Parathyroid adenoma (tissue), 2 donors: Measurements from ENCODE around the gene AJAP1.

ENCODE experiments used
- H2AFZ ChIP-seq: fragments of 300-600 bp; sonication (generic); one replicate; pipeline ENCODE4 v1.7.0; 2017; ENCODE audit warnings: antibody characterized with exemption, mild to moderate bottlenecking
- H3K27ac ChIP-seq: fragments of 300-600 bp; sonication (generic); one replicate; pipeline ENCODE4 v1.7.0; 2017
- H3K27me3 ChIP-seq: fragments of 300-600 bp; sonication (generic); one replicate; pipeline ENCODE4 v1.7.0; 2017; ENCODE audit warnings: low read length; ENCODE audit not compliant: control insufficient read depth, insufficient read depth
- H3K36me3 ChIP-seq: fragments of 300-600 bp; sonication (generic); one replicate; pipeline ENCODE4 v1.7.0; 2017; ENCODE audit warnings: low read length; ENCODE audit not compliant: control insufficient read depth, insufficient read depth
- H3K4me1 ChIP-seq: fragments of 300-600 bp; sonication (generic); one replicate; pipeline ENCODE4 v1.7.0; 2017; ENCODE audit warnings: control low read depth
- H3K4me2 ChIP-seq: fragments of 300-600 bp; sonication (generic); one replicate; pipeline ENCODE4 v1.7.0; 2017; ENCODE audit warnings: low read length
- H3K4me3 ChIP-seq: fragments of 300-600 bp; sonication (generic); one replicate; pipeline ENCODE4 v1.7.0; 2017; ENCODE audit warnings: low read depth, low read length
- H3K79me2 ChIP-seq: fragments of 300-600 bp; sonication (generic); one replicate; pipeline ENCODE4 v1.7.0; 2017; ENCODE audit warnings: control low read depth
- H3K9ac ChIP-seq: fragments of 300-600 bp; sonication (generic); one replicate; pipeline ENCODE4 v1.7.0; 2017; ENCODE audit warnings: mild to moderate bottlenecking
- H3K9me3 ChIP-seq: fragments of 300-600 bp; sonication (generic); one replicate; pipeline ENCODE4 v1.7.0; 2017; ENCODE audit warnings: low read length; ENCODE audit not compliant: control insufficient read depth
- TF ChIP-seq, protein P1 (sequence below): fragments of 300-600 bp; sonication (generic); IDR thresholded peaks from one replicate; pipeline ENCODE4 v1.7.0; 2017; ENCODE audit warnings: antibody characterized with exemption, mild to moderate bottlenecking
- donor health status: primary hyperparathyroidism.

The AJAP1 gene

DNA sequence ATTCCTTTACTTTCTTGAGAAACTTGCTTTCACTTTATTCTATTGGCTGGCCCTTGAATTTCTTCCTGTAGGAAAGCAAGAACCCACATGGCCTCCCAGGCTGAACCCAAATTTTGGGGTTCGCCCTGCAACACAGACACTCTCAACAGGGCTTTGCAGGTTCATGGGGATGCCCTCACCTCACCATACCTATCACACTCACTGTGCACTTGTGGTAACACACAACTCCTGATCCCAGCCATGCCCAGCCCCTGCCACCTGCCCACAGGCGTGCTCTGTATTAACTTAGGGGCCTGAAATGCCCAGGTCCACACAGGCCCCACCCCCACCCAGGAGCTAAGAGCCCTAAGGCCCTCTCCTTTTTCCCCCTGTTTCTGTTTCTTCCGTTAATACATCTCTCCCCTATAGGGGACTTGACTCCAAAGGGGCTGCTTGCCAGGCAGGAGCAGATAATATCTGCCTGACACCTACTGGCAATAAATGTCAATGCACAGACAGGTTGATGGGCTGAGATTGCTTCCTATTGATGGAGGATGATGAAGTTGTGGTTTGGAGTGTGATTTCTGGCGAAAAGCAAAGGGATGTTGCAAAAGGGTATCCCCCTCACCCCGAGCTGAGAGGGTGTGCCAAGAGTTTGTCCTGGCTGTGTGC, 171.5 kb downstream of the AJAP1 start:
- no peaks in the 10 kb centered on the region for H3K36me3 ChIP-seq
- H3K4me3 ChIP-seq = no peak overlapping the region
- no peak overlapping the region for H3K4me2 ChIP-seq
- no peaks in the 10 kb centered on the region for H3K79me2 ChIP-seq
- no peak overlapping the region for H3K27ac ChIP-seq
- H2AFZ ChIP-seq = no peak overlapping the region
- H3K4me1 ChIP-seq = no peaks in the 10 kb centered on the region
- H3K9me3 ChIP-seq = no peaks in the 10 kb centered on the region
- TF ChIP-seq, protein P1, sequence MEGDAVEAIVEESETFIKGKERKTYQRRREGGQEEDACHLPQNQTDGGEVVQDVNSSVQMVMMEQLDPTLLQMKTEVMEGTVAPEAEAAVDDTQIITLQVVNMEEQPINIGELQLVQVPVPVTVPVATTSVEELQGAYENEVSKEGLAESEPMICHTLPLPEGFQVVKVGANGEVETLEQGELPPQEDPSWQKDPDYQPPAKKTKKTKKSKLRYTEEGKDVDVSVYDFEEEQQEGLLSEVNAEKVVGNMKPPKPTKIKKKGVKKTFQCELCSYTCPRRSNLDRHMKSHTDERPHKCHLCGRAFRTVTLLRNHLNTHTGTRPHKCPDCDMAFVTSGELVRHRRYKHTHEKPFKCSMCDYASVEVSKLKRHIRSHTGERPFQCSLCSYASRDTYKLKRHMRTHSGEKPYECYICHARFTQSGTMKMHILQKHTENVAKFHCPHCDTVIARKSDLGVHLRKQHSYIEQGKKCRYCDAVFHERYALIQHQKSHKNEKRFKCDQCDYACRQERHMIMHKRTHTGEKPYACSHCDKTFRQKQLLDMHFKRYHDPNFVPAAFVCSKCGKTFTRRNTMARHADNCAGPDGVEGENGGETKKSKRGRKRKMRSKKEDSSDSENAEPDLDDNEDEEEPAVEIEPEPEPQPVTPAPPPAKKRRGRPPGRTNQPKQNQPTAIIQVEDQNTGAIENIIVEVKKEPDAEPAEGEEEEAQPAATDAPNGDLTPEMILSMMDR = peak; percentile 31
- H3K27me3 ChIP-seq = no peaks in the 10 kb centered on the region
- no peak overlapping the region for H3K9ac ChIP-seq

DNA sequence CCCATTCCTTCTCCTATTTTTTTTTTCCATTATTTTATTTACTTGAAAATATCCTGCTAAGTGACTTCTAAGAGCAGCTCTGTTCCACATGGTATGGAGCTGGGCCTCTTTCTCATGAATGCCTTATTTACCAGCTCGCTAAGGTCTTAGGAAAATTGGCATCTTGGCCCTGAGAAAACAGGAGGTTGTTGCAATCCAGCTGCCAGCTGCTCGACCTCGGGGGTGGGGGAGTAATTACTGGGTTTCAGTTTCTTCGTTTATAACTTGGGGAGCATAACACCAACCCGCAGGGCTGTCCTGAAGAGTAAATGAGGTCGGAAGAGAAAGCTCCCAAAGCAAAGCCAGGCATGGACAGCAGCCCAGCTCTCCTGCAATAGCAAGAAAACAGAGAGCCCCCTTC, 176.3 kb downstream of the AJAP1 start:
- Histone ChIP-seq H3K4me3 (no peak overlapping the region), H3K9me3 (no peaks in the 10 kb centered on the region), H3K4me2 (no peak overlapping the region), H3K27ac (no peak overlapping the region), H3K9ac (no peak overlapping the region), H3K79me2 (no peaks in the 10 kb centered on the region), H3K4me1 (no peaks in the 10 kb centered on the region), H2AFZ (no peak overlapping the region), H3K36me3 (no peaks in the 10 kb centered on the region), H3K27me3 (no peaks in the 10 kb centered on the region)
- TF ChIP-seq, protein P1 = no peak

DNA sequence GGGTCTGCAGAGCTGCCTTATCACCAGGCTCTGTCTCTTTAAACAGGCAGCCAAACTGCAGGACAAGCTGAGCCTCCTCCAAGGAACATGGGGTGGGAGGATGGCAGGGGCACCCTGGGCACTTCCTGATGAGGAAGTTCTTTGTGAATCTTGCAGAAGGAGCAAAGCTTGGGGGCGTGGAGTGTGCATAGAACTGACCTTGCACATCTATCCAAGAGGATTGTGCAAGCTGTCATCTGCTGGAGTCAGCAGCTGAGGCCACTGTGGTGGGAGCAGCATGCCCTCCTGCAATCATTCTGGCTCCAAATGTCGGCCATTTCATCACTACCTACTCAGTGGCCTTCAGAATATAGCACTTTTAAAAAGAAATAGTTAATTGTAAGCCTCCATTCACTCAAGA, 182.2 kb downstream of the AJAP1 start:
- Histone ChIP-seq H3K4me1 (no peaks in the 10 kb centered on the region), H3K79me2 (no peaks in the 10 kb centered on the region), H2AFZ (no peak overlapping the region), H3K27ac (no peak overlapping the region), H3K36me3 (no peaks in the 10 kb centered on the region), H3K4me2 (no peak overlapping the region), H3K27me3 (no peaks in the 10 kb centered on the region), H3K9ac (no peak overlapping the region), H3K4me3 (no peak overlapping the region), H3K9me3 (no peaks in the 10 kb centered on the region)
- TF ChIP-seq, protein P1 = no peak

DNA sequence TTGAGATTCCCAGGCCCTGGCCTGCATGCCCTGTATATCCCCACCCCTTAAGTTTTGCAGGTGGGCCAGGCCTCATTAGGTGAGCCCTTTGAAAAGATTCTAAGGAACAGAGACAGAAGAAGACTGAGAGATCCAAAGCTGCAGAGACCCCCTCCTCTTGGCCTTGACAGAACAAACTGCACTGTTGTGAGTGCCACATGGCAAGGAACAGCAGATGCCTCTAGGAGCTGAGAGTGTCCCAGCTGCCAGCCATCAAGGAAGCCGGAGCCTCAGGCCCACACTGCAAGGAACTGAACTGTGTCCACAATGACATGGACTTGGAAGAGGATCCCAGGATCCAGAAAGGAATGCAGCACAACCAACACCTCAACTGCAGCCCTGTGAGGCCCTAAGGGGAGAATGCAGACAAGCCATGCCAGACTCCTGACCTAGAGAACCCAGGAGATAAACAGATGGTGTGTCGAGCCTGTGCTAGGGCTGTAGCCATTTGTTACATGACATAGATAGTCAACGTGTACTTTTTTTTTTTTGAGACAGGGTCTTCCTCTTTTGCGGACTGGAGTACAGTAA, 182.7 kb downstream of the AJAP1 start:
- TF ChIP-seq, protein P1 = no peak
- Histone ChIP-seq H3K4me1 (no peaks in the 10 kb centered on the region), H3K4me2 (no peak overlapping the region), H3K4me3 (no peak overlapping the region), H3K36me3 (no peaks in the 10 kb centered on the region), H2AFZ (no peak overlapping the region), H3K9me3 (no peaks in the 10 kb centered on the region), H3K79me2 (no peaks in the 10 kb centered on the region), H3K27ac (no peak overlapping the region), H3K27me3 (no peaks in the 10 kb centered on the region), H3K9ac (no peak overlapping the region)

DNA sequence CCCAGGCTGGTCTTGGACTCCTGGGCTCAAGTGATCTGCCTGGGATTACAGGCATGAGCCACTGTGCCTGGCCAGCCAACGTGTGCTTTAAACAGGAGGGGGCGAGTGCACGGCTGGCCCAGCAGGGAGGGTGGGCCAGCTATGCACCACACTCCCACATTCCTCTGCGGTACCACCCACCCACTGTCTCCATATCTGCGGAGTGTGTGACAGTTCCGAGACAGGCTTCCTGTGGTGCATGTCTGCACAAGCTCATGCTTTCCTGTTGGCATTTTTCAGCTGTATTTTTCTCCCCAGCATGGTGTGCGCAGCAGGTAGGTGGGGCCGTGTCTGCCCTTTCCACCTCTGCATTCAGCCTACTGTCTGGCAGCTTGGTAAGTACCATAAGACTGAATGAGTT, 183.3 kb downstream of the AJAP1 start:
- Histone ChIP-seq H3K9ac (no peak overlapping the region), H3K79me2 (no peaks in the 10 kb centered on the region), H3K4me1 (no peaks in the 10 kb centered on the region), H3K36me3 (no peaks in the 10 kb centered on the region), H3K4me2 (no peak overlapping the region), H3K9me3 (no peaks in the 10 kb centered on the region), H3K27me3 (no peaks in the 10 kb centered on the region), H3K27ac (no peak overlapping the region), H2AFZ (no peak overlapping the region), H3K4me3 (no peak overlapping the region)
- TF ChIP-seq, protein P1 = no peak
